Fibroblast of pulmonary artery (primary cell): ENCODE data around the gene LRP1B.

Experiments
- DNase-seq: peaks from one replicate; pipeline ENCODE4 v3.0.0-alpha.2; 2010; ENCODE audit warnings: low read depth
- H3K4me3 ChIP-seq: replicated peaks from 2 replicates; pipeline ENCODE4 v1.5.1; 2011; ENCODE audit warnings: low read depth, mild to moderate bottlenecking, control low read depth, low read length, moderate library complexity
- TF ChIP-seq, protein P1 (sequence below): IDR thresholded peaks from 2 replicates; pipeline ENCODE4 v1.5.1; 2011; ENCODE audit warnings: mild to moderate bottlenecking, control low read depth, low read length, inconsistent platforms; ENCODE audit errors: missing control alignments

LRP1B gene

DNA sequence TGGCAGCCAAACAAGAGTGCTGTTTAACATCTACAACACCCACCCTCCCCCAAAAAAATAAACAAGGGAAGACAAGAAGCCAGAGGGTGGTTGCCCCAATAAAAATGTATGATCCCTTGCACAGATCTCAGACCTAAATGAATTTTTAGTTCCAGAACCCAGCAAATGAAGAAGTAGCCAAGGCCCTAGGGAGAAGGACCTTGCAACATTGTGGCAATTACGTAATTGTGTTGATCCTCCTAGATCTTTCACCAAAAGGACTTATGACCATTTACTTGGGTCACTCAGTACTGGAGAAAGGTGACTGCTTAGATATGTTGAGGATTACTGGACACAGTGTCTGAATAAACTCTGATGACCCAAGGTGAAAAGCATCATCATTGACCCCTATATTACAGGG is 1393.8 kb downstream of the LRP1B start:
- DNase-seq: no peak
- TF ChIP-seq, protein P1, sequence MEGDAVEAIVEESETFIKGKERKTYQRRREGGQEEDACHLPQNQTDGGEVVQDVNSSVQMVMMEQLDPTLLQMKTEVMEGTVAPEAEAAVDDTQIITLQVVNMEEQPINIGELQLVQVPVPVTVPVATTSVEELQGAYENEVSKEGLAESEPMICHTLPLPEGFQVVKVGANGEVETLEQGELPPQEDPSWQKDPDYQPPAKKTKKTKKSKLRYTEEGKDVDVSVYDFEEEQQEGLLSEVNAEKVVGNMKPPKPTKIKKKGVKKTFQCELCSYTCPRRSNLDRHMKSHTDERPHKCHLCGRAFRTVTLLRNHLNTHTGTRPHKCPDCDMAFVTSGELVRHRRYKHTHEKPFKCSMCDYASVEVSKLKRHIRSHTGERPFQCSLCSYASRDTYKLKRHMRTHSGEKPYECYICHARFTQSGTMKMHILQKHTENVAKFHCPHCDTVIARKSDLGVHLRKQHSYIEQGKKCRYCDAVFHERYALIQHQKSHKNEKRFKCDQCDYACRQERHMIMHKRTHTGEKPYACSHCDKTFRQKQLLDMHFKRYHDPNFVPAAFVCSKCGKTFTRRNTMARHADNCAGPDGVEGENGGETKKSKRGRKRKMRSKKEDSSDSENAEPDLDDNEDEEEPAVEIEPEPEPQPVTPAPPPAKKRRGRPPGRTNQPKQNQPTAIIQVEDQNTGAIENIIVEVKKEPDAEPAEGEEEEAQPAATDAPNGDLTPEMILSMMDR: no peak
- H3K4me3 ChIP-seq: no peak overlapping the region

DNA sequence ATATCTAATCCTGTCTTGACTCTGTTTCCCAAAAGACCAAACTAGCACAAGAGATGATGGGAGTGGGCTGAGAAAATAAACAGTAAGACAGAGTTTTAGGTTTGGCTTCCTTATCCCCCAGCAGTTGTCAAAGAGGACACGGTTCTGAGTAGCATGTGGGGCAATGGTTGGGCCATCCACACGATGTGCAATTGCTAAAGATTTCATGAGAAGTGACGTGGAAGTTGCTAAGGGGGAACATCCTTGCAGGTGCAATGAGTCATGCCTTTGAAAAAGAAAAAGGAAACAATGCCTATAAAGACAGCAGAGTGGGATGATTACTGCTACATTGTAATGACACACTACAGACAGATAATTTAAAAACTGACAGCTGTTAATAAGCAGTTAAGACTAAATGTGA is 1395.8 kb downstream of the LRP1B start:
- TF ChIP-seq, protein P1: no peak
- no peak overlapping the region for H3K4me3 ChIP-seq
- no peak for DNase-seq

DNA sequence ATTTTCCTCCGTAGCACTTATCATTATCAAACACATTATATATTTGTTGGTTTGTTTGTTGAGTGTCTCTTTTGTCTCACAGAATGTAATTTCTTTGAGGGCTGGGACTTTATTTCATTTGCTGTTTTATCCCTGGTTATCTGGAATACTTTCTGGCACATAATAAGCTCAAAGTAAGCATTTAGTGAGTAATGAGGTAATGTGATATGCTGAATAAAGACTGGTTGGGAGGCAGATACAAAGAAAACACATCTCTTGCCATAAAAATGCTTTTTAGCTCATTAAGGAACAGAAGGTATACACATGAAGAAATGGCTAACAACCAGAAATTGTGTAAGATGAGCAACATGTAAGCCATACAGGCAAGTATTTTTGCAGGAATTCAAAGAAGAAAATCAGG is 1411.8 kb downstream of the LRP1B start:
- TF ChIP-seq, protein P1: no peak
- no peak for DNase-seq
- no peak overlapping the region for H3K4me3 ChIP-seq

DNA sequence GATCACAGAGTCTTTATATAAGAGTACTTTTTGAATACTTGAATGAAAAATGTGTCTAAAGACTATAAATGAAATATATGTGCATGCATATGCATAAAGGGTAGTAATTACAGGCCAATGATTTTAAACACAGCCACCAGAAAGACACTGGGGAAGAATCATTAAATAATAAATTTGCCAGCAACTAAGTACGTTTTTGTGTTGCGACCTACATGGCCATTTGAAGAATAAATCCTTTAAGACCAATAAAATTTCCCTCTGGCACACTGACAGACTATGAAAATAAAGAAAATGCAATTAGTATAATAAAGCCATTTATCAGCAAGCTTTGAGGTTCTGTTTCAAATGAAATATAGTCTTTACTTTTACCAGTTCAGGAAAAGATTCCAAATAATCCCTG is 1413.3 kb downstream of the LRP1B start:
- DNase-seq: no peak
- no peak overlapping the region for H3K4me3 ChIP-seq
- TF ChIP-seq, protein P1: no peak

DNA sequence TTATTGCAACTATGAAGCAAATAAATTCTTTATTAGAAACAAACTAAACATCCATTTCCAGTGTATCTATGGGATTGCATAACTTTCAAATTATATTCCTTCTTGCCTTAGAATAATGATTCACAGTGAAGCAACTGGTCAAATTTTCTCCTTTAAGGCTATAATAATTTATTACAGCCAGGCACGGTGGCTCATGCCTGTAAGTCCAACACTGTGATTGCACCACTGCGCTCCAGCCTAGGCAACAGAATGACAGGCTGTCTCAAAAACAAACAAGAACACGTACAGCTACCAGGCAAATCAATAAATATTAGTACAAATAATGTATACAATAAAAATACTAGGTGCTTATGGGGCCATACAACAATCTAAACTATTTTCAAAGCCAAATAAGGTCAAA is 1416.2 kb downstream of the LRP1B start:
- no peak overlapping the region for H3K4me3 ChIP-seq
- DNase-seq: peak; percentile 2
- TF ChIP-seq, protein P1: no peak

DNA sequence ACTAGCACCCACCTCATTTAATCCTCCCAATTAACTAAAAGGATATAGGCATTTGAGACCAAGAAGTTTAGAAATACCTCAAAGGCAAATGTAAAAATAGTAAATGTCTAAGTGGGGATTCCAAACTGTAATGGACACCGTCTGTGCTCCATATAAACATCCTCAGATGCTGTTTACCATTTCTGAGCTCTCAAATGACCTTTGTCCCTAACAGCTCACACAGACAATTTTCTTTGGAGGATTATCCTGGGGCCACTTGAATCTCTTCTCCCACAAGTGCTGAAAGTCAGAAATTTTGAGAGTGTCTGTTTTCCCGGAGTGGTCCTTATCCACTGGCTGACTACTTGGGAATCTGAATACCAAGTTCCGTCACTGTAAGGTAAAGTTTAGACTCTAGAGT is 1418.9 kb downstream of the LRP1B start:
- TF ChIP-seq, protein P1: no peak
- H3K4me3 ChIP-seq: no peak overlapping the region
- no peak for DNase-seq

DNA sequence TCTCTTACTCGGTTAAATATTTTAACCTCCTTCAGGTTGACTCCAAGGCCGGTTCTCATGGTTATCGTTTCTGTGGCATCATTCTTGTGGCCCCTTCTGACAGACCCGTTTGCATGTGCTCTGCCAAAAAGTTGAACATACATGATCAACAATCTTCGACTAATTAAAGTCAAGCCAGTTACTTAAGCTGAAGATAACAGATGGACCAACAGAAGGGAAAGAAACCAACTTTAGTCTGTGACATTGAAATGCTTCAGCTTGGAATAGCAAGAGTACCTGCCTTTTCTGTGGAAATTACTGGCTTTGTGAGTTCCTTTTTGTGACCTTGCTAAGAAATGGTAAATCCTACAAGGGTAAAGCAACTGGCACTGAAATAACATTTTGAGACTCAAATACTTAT is 1429.1 kb downstream of the LRP1B start:
- DNase-seq: no peak
- no peak overlapping the region for H3K4me3 ChIP-seq
- TF ChIP-seq, protein P1: no peak
